Measurements from ENCODE around the gene CNTNAP2.

DNA sequence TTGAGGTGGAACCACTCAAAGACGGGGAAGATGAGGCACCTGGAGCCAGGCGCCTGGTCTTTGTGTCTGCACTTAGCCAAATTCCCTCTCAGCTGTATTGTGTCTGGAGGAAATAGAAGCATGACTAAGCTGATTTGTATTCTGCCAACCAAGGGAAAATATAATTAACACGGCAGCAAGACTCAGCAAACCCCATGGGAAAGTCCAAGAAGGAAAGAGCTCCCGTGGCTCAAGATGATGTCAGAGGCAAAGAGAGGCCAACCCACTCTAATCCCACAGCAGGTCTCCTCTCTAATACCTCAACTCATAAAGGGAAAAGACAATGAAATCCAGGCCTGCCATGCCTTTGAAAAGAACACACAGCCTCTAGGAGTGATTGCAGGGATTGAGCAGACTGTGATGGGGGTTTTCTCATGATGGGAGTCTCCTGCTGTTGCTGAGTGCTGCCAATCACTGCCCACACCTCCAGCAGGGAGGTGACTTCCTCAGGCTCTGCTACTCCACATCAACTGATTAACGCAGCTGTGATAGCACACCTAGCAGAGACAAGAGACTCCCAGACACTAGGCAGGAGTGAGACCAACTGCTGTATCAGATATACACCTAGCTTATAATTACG, 2218.5 kb downstream of the CNTNAP2 start:
- TF ChIP-seq, protein P1, sequence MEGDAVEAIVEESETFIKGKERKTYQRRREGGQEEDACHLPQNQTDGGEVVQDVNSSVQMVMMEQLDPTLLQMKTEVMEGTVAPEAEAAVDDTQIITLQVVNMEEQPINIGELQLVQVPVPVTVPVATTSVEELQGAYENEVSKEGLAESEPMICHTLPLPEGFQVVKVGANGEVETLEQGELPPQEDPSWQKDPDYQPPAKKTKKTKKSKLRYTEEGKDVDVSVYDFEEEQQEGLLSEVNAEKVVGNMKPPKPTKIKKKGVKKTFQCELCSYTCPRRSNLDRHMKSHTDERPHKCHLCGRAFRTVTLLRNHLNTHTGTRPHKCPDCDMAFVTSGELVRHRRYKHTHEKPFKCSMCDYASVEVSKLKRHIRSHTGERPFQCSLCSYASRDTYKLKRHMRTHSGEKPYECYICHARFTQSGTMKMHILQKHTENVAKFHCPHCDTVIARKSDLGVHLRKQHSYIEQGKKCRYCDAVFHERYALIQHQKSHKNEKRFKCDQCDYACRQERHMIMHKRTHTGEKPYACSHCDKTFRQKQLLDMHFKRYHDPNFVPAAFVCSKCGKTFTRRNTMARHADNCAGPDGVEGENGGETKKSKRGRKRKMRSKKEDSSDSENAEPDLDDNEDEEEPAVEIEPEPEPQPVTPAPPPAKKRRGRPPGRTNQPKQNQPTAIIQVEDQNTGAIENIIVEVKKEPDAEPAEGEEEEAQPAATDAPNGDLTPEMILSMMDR (conservative IDR thresholded peaks at IDR 0.05 in 1 of 2, IDR thresholded peaks at IDR 0.05 in 1 of 2; ENCODE audit: low read depth in 1 of 2, low read length in 2 of 2), result no peak
- TF ChIP-seq EZH2 (IDR thresholded peaks at IDR 0.05; ENCODE audit: low read length, missing control alignments), result no peak

Data from fibroblast of lung (primary cell).